GM21360 (cell line): ENCODE results near the gene SEPTIN11.
"Not testable (repeated sequence)": the region's sequence is repeated elsewhere in the genome, so short reads cannot be mapped to it uniquely, and the experiment has no call there.

Experiments
- ATAC-seq: cut with Tn5 transposase; IDR thresholded peaks from one replicate; pipeline ENCODE4 v1.9.1; 2021; ENCODE audit warnings: mild to moderate bottlenecking, moderate library complexity; ENCODE audit not compliant: unreplicated experiment

Gene SEPTIN11

DNA sequence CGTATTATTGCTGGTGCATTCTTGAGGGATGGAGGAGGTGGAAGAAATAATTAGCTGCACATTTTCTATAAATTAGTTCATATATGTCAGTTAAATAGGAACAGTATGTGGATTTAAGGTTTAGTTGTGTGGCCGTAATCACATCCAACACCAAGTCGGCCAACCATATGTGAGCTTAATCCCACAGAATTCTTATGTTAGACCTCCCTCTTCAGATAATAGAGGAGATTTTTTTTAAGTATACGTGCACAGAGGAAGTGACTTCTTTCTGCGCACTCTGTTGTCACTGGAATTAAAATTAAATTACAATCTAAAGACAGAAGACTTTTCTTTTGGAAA is 2.1 kb downstream of the SEPTIN11 start:
- no peak for ATAC-seq

DNA sequence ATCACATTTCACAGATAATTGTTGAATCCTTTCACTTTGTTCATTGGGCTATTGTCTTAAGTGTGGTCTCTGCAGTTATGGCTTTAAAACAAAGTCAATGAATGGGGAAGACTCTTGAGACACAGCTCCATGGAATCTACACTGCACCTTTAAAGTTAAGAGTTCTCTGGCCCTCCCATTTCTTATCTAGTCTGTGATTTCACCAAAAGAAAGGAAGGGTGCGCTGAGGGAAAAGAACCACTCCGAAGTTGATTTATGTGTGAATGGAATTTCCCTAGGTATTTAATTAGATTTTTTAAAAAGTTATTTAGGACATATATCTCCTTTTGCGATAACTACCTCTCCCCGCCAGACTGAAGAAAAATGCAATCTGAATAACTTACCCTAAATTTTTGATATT is 2.5 kb downstream of the SEPTIN11 start:
- ATAC-seq = no peak

DNA sequence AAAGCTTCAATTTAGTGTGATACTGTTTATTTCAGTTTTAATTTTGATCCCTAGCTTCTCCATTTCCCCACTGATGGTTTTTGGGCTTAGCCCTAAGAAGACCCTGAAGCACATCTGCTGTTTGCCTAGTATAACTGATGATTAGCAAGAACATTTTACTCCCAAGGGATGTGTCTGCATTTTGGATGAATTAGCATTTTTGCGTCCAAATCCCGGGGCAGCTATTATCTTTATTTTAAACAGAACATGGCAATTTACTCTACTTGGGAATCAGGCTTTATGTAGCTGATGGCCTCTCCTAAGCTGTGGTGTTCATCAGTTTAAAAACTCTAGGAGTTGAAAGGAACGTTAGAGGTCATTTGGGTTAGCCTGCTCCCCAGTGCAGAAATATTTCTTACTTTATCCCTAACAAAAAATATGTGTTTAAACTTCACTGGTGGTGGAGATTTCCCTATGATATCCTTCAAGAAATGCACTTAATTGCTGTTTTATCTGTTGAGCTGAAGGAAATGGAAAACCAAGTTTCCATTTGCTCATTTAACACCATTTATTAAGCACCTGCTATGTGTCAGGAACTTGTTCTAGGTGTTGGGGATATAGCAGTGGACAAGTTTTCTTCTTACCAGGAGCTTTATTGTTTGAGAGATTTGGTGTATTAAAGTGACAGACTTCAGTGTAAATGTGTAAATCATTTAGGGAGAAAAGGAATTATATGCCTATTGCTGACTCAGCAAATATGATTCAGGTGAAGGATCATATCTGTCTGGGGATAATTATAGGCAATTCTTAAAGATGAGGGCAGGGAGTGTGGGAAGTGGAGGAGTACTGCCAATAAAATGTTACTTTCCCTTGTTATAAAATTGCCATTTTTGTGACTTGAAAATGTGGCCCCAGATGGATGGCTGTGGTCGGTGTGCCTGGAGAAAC is 3.4 kb downstream of the SEPTIN11 start:
- ATAC-seq = no peak

DNA sequence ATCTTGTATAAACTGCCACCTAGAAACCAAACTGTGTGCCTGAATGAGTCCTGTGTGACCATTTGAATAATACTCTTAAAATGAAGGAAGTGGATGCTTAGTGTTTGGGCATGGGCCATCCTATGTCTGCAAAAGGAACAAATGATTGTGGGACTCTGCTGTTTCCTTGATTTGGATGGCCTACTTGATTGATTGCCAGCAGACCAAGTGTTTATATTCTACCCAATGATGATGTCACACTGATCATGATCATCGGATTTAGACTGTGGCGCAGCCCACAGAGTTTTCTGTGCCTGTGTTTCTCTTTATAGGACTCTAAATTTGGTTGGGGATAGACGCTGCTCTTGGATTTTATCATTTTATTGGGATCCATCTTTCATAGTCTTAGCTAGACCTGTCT is 4.4 kb downstream of the SEPTIN11 start:
- no peak for ATAC-seq

DNA sequence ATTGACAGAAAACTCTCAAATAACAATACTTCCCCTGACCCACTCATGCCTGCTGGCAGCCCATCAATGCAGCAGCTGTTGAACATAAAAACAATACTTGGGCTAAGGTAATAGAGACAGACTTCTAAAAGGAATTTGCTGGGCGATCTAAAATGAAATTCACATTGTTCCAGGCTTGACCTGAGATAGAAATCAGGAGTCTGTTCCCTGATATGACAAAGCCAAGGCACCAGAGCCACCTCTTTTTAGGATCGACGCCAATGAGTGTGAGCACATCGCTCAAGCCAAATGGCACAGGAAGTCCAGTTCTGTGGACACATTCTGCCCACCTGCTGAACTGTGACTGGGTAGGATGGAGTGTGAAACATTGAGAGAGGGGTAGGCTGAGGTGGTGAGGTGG is 4.9 kb downstream of the SEPTIN11 start:
- no peak for ATAC-seq

DNA sequence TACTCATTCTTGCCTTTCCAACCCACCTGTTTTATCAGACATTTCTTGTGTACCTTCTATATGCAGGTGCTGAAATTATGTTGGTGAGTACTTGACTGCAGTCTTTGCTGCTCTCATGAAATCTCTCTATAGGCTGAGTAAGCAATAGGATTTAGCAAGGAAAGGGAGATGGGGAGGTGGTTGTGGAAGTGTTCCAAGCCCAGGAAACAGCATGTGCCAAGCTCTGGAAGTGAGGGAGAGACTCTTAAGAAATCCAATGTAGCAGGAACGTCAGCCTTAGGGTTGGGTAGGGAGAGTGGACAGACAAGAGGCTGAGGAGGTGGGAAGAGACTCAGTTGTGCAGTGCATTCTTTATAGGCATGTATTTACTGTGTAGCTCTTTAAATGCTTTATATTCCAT is 5.6 kb downstream of the SEPTIN11 start:
- no peak for ATAC-seq

DNA sequence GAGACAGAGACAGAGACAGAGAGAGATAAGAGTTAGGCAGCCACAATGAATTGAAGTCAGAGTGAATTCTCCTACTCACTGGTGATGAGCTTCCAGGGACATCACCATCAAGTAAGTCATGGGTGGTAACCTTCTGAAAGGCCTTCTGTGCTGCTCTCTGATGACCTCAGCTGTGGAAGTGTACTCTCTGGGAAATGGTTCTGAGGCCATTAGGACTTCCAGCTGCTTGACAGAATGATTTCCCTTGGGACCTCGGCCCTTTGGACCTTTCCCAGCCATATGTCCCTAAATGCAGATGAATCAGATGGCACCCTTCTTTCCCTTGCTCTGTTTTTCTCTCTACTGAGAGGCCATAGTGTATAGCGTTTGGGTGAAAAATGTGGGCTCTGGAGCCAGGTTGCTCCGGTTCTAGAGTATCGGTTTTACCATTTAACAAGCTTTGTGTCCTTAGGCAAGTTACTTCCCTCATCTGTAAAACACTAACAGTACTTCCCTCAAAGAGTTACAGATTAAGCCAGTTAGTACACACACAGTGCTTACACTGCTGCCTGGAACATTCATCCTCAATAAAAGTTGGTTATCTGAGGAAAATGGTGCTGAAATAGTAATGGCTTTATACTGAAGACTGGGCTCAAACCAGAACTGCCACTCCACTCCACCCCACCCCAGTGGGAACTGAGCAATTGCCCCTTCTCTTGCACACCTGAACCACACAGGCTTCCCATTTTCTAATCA is 7.6 kb downstream of the SEPTIN11 start:
- ATAC-seq = no peak

DNA sequence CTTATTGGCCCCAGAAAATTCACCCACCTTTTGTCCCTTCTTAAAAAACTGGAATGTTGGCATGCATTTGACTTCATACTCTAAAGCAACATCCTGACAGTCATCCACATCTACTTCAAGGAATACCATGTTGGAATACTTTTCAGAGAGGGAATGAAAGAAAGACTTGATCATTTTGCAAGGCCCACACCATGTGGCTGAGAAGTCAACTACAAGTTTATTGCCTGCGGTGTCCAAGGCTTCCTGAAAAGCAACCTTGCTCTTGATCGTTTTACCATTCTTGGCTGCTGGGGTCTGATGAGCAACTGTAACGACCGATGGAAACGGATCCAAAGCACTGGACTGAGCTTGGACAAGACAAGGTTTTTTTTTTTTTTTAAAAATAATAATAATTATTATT is 9.3 kb downstream of the SEPTIN11 start:
- no peak for ATAC-seq

DNA sequence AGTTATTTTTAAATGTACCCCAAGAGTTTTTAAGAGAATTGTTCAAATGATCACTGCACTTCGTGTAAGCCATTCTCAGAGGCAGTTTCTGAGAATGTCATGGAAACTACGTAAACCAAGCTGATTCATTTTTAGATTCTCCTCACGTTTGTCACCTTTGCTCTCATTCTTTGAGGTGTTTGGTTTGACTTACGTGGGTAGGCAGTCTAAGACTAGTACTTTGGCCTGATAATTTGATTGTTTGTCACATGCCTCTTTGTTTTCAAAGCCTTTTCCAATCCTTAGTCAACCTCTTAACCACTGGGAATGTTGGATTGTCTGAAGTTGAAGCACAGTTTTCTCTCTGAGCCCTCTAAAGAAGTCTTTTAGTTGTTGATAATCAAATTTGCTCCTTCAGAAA is 10.5 kb downstream of the SEPTIN11 start:
- no peak for ATAC-seq

DNA sequence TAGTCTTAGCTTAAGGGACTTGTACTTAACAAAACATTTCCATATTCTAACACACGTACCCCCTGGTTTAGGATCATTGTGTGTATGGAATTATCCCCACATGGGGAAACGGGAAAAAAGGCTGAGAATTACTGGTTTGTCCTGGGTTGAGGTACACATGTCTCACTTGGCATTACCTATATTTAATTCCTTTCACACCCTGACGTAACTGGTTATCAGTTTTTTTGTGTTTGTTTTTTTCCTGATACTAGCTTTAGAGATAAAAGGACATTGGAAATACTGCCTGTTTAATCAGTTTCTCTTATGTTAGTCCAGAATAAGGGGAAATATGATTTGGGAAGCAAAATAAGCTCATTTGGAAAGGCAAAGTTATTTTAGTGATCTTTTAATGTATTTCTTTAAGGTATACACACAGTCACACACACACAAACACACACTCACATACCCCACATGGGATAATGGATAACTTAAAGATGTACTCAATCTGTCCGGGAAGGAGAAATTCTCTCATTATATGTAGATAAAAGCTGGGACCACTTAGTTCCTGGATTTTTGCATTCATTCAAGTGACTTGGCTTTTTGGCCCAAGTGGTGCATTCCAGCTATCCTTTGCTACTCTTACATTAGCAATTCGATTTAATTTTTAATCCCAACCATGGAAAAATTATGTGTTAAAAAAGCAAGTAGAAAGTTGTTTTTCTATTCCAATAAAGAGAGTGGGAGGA is 13.0 kb downstream of the SEPTIN11 start:
- ATAC-seq = no peak

DNA sequence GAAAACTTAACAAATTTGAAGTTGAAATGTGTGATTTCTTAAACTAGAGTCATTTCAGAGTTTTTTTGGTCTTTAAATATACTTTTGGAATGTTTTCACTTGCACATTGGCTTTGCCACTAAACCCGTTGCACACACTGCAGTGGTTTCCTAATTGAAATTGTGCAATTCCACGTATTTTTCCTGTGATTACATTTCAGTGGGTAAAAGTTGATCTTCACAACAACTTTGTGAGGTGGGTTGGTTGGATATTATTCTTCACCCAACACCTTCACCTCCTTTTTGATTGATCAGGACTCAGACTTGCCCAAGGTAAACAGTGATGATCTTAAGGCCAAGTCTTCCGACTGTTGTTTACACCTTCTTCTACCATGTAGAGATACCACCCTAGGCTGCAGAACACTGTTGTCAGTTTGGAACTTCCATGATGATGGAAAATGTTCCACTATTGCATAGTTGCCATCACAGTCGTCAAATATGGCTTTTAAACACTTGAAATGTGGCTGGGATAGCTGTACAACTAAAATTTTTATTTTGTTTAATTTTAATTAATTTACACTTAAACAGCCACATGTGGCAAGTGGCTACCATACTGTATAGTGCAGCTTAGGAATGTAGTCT is 13.7 kb downstream of the SEPTIN11 start:
- no peak for ATAC-seq

DNA sequence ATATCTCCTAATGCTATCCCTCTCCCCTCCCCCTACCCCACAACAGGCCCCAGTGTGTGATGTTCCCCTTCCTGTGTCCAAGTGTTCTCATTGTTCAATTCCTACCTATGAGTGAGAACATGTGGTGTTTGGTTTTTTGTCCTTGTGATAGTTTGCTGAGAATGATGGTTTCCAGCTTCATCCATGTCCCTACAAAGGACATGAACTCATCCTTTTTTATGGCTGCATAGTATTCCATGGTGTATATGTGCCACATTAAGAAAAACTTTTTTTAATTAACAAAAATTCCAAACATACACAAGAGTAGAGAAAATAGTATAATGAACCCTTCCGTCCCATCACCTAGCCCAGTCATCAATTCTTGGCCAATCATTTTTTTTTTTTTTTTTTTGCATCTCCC is 14.4 kb downstream of the SEPTIN11 start:
- ATAC-seq = not testable (repeated sequence)

DNA sequence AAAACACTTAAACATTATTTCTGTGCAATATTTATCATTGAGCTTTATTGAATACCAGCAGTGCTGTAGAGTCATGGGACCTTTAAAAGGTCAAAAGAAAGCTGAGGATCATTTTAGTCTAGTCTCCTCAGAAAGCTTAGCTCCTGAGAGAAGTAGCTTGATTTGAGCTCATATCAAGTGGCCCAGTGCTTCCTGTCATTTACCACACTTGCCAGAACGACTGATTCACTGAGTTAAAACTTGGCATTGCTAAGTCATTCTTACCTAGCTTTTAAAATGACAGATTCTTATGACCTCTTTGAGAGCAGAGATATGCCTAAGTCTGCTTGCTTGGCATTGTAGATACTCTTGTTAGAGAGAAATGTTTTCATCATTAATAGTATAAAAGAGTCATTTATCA is 15.2 kb downstream of the SEPTIN11 start:
- no peak for ATAC-seq

DNA sequence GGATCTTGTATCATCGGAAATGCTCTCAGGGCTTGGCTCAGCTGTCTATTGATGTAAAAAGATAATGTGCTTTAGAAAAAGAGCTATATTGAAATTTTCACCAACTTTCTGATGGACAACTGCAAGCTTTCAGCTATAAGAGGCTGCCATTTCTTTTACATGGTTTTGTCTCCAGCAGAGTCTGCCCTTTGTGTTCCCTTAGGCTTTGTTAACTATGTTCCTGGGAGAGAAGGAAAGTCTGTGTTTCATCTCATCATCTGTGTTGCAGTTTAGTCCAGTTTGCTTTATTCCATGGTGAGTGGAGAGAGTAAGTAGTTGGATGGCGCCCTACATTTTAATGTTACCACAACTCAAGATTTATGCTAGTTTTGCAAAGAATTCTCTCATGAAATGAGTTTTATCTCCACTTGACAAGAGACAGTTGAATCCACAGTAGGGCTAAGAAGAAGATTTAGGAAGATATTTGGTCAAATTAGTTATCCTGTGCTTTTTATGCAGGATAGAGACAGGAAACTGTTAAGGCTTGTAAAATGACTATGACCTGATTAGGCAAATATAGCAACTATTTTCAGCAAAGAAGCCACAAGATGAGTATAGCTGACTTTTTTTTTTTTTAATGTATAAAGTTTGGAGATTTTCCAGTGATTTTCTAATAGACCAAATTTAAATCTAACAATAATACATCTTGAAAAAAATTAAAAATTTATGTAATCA is 16.5 kb downstream of the SEPTIN11 start:
- ATAC-seq = no peak

DNA sequence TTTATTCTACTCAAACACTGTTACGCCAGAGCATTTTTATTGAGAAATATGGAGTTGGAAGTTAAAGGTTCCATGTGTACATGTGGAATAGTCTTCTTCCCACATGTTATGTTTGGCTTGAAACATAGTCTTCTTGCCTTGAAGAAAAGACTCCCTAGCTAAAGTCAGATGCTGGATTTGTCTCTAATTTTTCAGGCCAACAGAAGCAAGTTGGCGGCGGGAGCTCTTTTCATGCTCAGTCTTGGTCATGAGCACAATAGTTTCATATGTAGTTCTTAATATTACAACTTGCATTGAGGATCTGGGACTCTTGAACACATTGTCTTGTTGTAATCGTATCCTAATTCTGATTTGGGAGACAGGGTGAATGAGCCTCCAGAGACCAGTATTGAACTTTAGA is 19.4 kb downstream of the SEPTIN11 start:
- ATAC-seq = no peak

DNA sequence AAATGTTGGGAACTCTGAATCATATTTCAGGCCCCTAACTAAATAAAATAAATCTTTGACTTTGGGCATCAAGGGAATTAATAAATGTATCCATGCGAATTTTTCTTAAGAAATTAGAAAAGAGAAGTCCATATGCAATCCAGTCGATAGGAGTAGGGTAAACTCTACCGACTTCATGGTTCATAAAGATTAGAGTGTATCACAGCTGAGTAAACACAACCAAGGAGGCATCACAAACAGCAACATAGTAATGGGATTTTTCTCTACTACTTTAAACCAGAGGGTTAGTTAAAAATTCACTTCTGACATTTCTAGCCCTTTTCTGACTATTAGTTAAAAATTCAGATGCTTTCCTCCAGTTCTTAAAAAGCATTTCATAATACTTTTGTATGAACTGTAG is 19.9 kb downstream of the SEPTIN11 start:
- ATAC-seq = no peak

DNA sequence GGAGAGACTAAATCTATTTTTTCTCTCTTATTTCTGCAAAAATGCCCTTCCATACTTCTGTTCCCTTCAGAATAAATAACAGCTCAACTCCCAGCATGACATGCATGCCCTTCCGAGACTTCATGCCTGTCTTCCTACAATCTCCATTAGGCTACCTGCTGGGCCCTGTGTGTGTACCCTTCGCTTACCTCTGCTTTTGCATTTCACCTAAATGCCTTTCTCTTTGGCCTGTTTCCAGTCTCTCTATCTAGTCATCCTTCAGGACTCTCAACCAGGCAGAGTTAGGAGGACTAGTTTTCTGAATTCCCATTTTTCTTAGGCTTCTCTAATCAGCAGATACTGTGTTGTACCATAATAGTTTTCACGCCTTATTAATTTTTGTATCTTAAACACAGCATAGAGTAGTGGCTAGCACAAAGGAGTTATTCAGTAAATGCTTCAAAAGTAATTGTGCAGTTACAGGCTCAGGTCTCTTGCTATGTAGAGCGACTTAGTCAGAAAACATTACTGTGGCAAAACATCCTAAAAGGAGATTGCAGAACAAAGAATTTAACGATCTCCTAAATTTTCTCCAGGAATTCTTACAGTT is 20.5 kb downstream of the SEPTIN11 start:
- no peak for ATAC-seq

DNA sequence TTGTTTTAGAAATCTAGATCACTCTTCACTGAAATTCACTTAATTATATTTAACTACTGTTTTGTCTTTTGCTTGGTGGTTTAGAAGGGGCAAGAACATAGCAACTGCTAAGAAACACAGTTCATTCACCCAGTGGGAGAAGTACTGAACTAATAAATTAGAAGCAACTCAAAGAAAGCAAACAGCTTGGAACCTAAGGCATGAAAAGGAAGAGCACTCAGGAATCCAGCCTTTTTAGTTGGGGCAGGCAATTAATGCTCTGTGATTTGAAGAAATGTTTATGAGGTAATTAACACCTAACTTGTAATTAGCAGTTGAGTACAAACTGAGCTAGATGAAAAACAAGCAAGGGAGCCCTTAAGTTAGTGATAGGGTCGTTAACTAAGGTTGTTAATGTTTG is 22.8 kb downstream of the SEPTIN11 start:
- no peak for ATAC-seq

DNA sequence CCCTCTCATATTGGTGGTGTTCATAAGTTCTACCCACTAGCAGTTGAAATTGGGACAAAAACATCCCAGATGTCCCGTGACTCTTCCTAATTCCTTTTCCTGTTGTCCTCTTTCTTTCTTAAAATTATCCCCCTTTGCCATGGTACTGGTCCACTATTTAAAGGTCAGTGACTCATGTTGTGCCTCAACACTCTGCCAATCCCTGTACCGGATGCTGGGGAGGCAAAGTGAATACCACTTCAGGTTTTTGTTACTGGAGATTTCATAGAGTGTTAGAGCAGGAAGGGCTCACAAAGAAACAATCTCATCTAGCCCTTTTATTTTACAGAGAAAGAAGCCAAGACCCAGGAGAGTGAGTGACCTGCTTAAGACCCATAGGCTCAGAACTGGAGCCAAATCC is 24.6 kb downstream of the SEPTIN11 start:
- no peak for ATAC-seq

DNA sequence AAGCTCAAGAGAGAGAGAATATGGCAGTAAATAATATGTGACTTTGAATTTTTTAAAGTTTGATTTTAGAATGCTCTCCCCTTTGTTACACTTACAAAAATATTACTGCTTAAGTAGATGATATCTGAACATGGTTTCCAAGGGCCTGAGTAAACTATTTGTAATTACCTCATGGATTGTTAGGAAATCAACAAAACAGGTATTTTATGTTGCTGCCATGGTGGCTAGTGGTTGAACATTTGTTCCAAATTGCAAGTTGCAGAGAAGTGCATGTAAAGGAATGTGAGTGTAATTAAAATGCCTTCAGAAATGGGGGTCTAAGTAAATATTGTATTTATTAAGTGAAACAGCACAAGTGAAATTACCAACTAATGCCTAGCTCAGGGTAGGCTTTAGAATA is 27.6 kb downstream of the SEPTIN11 start:
- ATAC-seq = no peak
